HepG2 (cell line): ENCODE data around the gene ZNF277. TPM values are rescaled to one million over a fixed set of nuclear protein-coding genes. Genes with fewer than 3 reads are reported as not detected.

Experiments used
- ATAC-seq: fragments of 200-7000 bp; cut with Tn5 transposase; 3 replicates; pipeline ENCODE4 v1.9.1; 2020; ENCODE audit warnings: mild to moderate bottlenecking, moderate library complexity
- BruUV-seq: library from RNA; stranded (reverse); fragments of 400-500 nt; replicated peaks from 2 replicates; lab custom pipeline; 2021; lab: Mats Ljungman, UMichigan
- CTCF ChIA-PET: fragments of 300-600 bp; formaldehyde crosslinking; extraction: SDS; loops from one replicate; lab custom pipeline; 2021; ENCODE audit warnings: low total read pairs, inconsistent platforms, low intra/inter-chr PET ratio; lab: Yijun Ruan, JAX
- POLR2A ChIA-PET: fragments of 350-600 bp; sonication (Branson Sonifier 250); formaldehyde crosslinking; loops from one replicate; lab custom pipeline; 2020; ENCODE audit warnings: antibody characterized with exemption, inconsistent platforms; lab: Yijun Ruan, JAX
- DNase-seq: peaks from one replicate; pipeline ENCODE4 v3.0.0-alpha.2; 2015; ENCODE audit warnings: low spot score
- FAIRE-seq: peaks from 3 replicates; lab custom pipeline; 2011; peaks lifted over from hg19 to GRCh38; lab: Jason Lieb, UNC
- H2AFZ ChIP-seq: one replicate; pipeline ENCODE4 v1.6.1; 2011; ENCODE audit warnings: low read length, inconsistent platforms
- H3K27ac ChIP-seq: fragments of 300-600 bp; 3 replicates; pipeline ENCODE4 v1.8.0; 2011; ENCODE audit warnings: mixed run types, mild to moderate bottlenecking, mixed read lengths, low read length, inconsistent platforms; ENCODE audit not compliant: insufficient read depth; ENCODE audit errors: extremely low read length
- H3K27me3 ChIP-seq, 2 experiments: fragments of 200-600 bp in 1 of 2; 2 replicates in 1 of 2; 3 replicates in 1 of 2; pipeline versions ENCODE4 v1.6.0 to v1.8.0; 2011; ENCODE audit warnings: low read length in 2 of 2, mild to moderate bottlenecking in 2 of 2, moderate library complexity in 2 of 2, inconsistent platforms in 1 of 2; ENCODE audit not compliant: insufficient read depth in 2 of 2, control insufficient read depth in 1 of 2
- H3K36me3 ChIP-seq, 2 experiments: fragments of 200-600 bp in 1 of 2; replicated peaks in 1 of 2; 2 replicates in 1 of 2; 3 replicates in 1 of 2; pipeline versions ENCODE4 v1.5.1 to v1.8.0; 2011; ENCODE audit warnings: low read length in 2 of 2, inconsistent platforms in 1 of 2; ENCODE audit not compliant: insufficient read depth in 2 of 2, control insufficient read depth in 1 of 2
- H3K4me1 ChIP-seq: 2 replicates; pipeline ENCODE4 v1.5.1; 2012; ENCODE audit warnings: low read length, inconsistent platforms; ENCODE audit not compliant: insufficient read depth
- H3K4me2 ChIP-seq: 2 replicates; pipeline ENCODE4 v1.6.0; 2011; ENCODE audit warnings: low read depth, low read length, inconsistent platforms
- H3K4me3 ChIP-seq, 3 experiments: fragments of 200-600 bp in 1 of 3; sonication (generic), shearing (Covaris generic) in 1 of 3; replicated peaks in 1 of 3; 2 replicates each; pipeline ENCODE4 v1.5.1; 2011 to 2016; ENCODE audit warnings: low read length in 3 of 3, inconsistent platforms in 2 of 3, low read depth in 2 of 3, mild to moderate bottlenecking in 2 of 3, control low read depth in 1 of 3, mixed read lengths in 1 of 3; ENCODE audit not compliant: insufficient read depth in 1 of 3
- H3K79me2 ChIP-seq: one replicate; pipeline ENCODE4 v1.6.1; 2011; ENCODE audit warnings: low read length, inconsistent platforms; ENCODE audit not compliant: insufficient read depth
- H3K9ac ChIP-seq: 2 replicates; pipeline ENCODE4 v1.6.0; 2011; ENCODE audit warnings: mild to moderate bottlenecking, low read depth, low read length, inconsistent platforms; ENCODE audit not compliant: insufficient read depth
- H3K9me3 ChIP-seq: 2 replicates; pipeline ENCODE4 v1.5.1; 2012; ENCODE audit warnings: mild to moderate bottlenecking, low read length
- H4K20me1 ChIP-seq: 2 replicates; pipeline ENCODE4 v1.6.0; 2011; ENCODE audit warnings: inconsistent platforms, mild to moderate bottlenecking, low read length, moderate library complexity; ENCODE audit not compliant: insufficient read depth
- AKAP8 ChIP-seq: sonication (generic); formaldehyde crosslinking; IDR thresholded peaks from 2 replicates; pipeline ENCODE4 v1.5.1; 2020; ENCODE audit warnings: mild to moderate bottlenecking, missing genetic modification reagents
- THAP9 ChIP-seq: sonication (generic); formaldehyde crosslinking; IDR thresholded peaks from 2 replicates; pipeline ENCODE4; 2020; ENCODE audit warnings: missing genetic modification reagents, mild to moderate bottlenecking, borderline replicate concordance
- TRAFD1 ChIP-seq: sonication (generic); formaldehyde crosslinking; IDR thresholded peaks from 2 replicates; pipeline ENCODE4 v1.5.1; 2020; ENCODE audit warnings: missing genetic modification reagents, mild to moderate bottlenecking, borderline replicate concordance
- U2AF1 ChIP-seq: fragments of 200-400 bp; formaldehyde crosslinking; optimal IDR thresholded peaks from 2 replicates; pipeline ENCODE3; 2017; ENCODE audit warnings: mild to moderate bottlenecking, low read depth, low read length
- ZFP90 ChIP-seq: sonication (generic); formaldehyde crosslinking; IDR thresholded peaks from 2 replicates; pipeline ENCODE4 v1.8.0; 2022; ENCODE audit warnings: missing genetic modification reagents, mild to moderate bottlenecking, inconsistent platforms, borderline replicate concordance
- ZFX ChIP-seq: sonication (generic); formaldehyde crosslinking; IDR thresholded peaks from 2 replicates; pipeline ENCODE4 v1.4.0; 2020; ENCODE audit warnings: mild to moderate bottlenecking, low read depth, missing genetic modification reagents, moderate library complexity
- ZNF280D ChIP-seq: sonication (generic); formaldehyde crosslinking; IDR thresholded peaks from 2 replicates; pipeline ENCODE4 v1.5.1; 2020; ENCODE audit warnings: mild to moderate bottlenecking, missing genetic modification reagents
- ZNF572 ChIP-seq: sonication (generic); formaldehyde crosslinking; IDR thresholded peaks from 2 replicates; pipeline ENCODE4 v1.5.1; 2020; ENCODE audit warnings: mild to moderate bottlenecking, missing genetic modification reagents
- ZNF597 ChIP-seq: sonication (generic); formaldehyde crosslinking; IDR thresholded peaks from 2 replicates; pipeline ENCODE4 v1.5.0; 2020; ENCODE audit warnings: missing genetic modification reagents
- ZNF75D ChIP-seq: sonication (generic); formaldehyde crosslinking; IDR thresholded peaks from 2 replicates; pipeline ENCODE4 v1.8.1; 2023; ENCODE audit warnings: missing genetic modification reagents, mild to moderate bottlenecking, borderline replicate concordance
- ZUFSP ChIP-seq: sonication (generic); formaldehyde crosslinking; IDR thresholded peaks from 2 replicates; pipeline ENCODE4 v1.9.0; 2021; ENCODE audit warnings: missing genetic modification reagents, mild to moderate bottlenecking, borderline replicate concordance
- WGBS: methylation state at CpG from one replicate; pipeline ENCODE4 v1.1.6; 2017; ENCODE audit warnings: low lambda C conversion rate; 5-methylcytosine and 5-hydroxymethylcytosine counted together
- in situ Hi-C: cut with HindIII; loops from 2 replicates; pipeline ENCODE4 v1.10.0; 2017; ENCODE audit warnings: low pct_unique_long_range_greater_than_20kb; ENCODE audit not compliant: extremely low pct_ligation_motif_present
- intact Hi-C: fragments of 100-400 bp; cut with micrococcal nuclease; formaldehyde crosslinking; loops from one replicate; pipeline ENCODE4 v1.10.0; 2022; ENCODE audit not compliant: unreplicated experiment
- polyA plus RNA-seq, 8 experiments: library from polyadenylated mRNA; depleted of rRNA in 3 of 8; stranded (reverse) in 7 of 8; unstranded in 1 of 8; fragments of >200 nt; fragmentation: Illumina TruSeq in 4 of 8; extraction: Trizol in 4 of 8; gene quantifications; 2 replicates each; pipeline versions ENCODE4 v1.2.1 to v1.2.3, GENCODE V29; 2011 to 2016; ENCODE audit warnings: low read depth in 4 of 8, missing spikeins in 1 of 8, mixed read lengths in 1 of 8; ENCODE audit not compliant: insufficient read depth in 1 of 8
- total RNA-seq, 5 experiments: library from RNA; depleted of rRNA; stranded (reverse); fragments of >200 nt; fragmentation: Illumina TruSeq; extraction: Trizol; gene quantifications; 2 replicates each; pipeline ENCODE4 v1.2.3, GENCODE V29; 2016; ENCODE audit warnings: low read depth in 1 of 5

The ZNF277 gene
- total and polyA plus RNA-seq, 2 of the 13 experiments (the other 11 are each of a cell fraction or from before 2014, with no cell fraction given): 29.1 to 30.1 TPM

GRCh38 chr7:112214268-112214667, 7.8 kb downstream of the ZNF277 start (continued):
- TF ChIP-seq U2AF1 (no peak), ZNF75D (CRISPR knock-in tag) (no peak), ZUFSP (no peak)

- in situ Hi-C loops (no loop called here), intact Hi-C loops (no loop called here)
- no peak overlapping the region for H3K9ac ChIP-seq
- H3K4me3 ChIP-seq: no peak overlapping the region
- POLR2A ChIA-PET: no interaction called here
- no peaks in the 10 kb centered on the region; the same call in 1 of the 2 replicates for H4K20me1 ChIP-seq
- no peak overlapping the region for H2AFZ ChIP-seq
- no peaks in the 10 kb centered on the region for H3K9me3 ChIP-seq
- H3K4me1 ChIP-seq: peaks cover 52% of the 10 kb centered on the region
- DNase-seq (no peak), FAIRE-seq (no peak), ATAC-seq (no peak)
- H3K27ac ChIP-seq: no peak overlapping the region
- BruUV-seq: no TSS peak
- H3K27me3 ChIP-seq: no peaks in the 10 kb centered on the region
- H3K36me3 ChIP-seq: peaks cover 0 to 2% of the 10 kb centered on the region in 2 experiments; a peak in 1 of 5 replicates
- CTCF ChIA-PET: no interaction called here
- H3K79me2 ChIP-seq: peaks cover 88% of the 10 kb centered on the region
- WGBS: 84% methylated on average over 2 of the region's 2 CpGs
- H3K4me2 ChIP-seq: no peak overlapping the region
- no peak for TF ChIP-seq ZNF572
- TF ChIP-seq AKAP8: no peak
- TF ChIP-seq ZNF280D: no peak
- no peak for TF ChIP-seq ZFP90 (CRISPR knock-in tag)
- no peak for TF ChIP-seq ZFX (CRISPR knock-in tag)
- no peak for TF ChIP-seq TRAFD1
- no peak for TF ChIP-seq THAP9 (CRISPR knock-in tag)
- no peak for TF ChIP-seq ZNF597 (CRISPR knock-in tag)
These were observed 8.4 kb downstream of the ZNF277 start for GRCh38 chr7:112214883-112215282.
